Measurements from ENCODE around the gene DOCK9.

Gene DOCK9

DNA sequence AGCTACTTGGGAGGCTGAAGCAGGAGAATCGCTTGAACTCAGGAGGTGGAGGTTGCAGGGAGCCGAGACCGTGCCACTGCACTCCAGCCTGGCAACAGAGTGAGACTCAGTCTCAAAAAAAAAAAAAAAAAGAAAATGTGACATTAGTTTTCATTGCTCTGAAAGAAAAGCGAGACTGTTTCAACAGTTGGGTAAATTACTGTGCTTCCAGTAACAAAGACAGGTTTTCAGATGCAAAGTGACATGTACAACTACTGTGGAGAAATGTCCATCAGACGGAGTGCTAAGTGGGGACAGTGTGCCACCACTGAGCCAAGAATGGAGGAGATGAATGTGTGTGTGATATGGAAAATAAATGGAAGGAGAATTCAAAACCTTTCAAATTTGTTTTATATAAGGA is 201.2 kb downstream of the DOCK9 start:
- H3K27me3 ChIP-seq (ENCODE audit: control insufficient read depth in 1 of 2, insufficient read depth in 2 of 2, low read length in 2 of 2) = no peaks in the 10 kb centered on the region

DNA sequence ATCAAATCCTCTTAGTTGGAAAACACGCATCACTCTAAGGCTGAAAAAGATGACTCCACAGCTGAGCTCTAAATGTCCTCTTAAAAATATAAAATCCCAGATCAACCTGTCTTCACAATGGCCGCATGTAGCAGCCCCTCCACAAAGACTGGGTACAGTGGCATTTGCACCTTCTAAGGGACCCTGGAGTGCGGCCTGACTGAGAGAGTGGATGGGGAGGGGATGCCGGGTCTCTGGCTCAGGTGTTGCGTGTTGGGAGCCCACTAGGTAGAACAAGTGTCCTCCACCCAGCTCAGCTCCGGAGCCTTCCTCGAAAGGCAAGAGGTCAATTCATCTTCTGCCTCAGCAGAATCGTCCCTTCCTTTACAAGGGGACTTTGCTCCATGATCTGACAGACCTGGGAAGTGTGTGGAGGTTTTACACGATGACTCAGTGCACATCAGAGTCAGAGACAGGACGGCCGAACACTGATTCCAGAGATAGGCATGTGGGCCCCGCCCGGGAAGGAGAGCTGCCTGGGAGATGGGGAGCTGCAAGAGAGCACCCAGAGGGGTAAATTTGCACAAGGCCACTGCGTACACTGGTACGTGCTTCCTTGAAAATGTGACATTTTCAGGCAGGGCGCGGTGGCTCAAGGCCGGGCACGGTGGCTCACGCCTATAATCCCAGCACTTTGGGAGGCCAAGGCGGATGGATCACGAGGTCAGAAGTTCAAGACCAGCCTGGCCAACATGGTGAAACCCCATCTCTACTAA is 201.8 kb downstream of the DOCK9 start:
- Histone ChIP-seq H3K27ac (ENCODE audit: low read depth, low read length) (no peak overlapping the region), H3K27me3 (ENCODE audit: control insufficient read depth in 1 of 2, insufficient read depth in 2 of 2, low read length in 2 of 2) (no peaks in the 10 kb centered on the region), H3K4me3 (ENCODE audit: low read depth in 1 of 2, low read length in 2 of 2) (no peak overlapping the region), H3K36me3 (ENCODE audit: control insufficient read depth in 1 of 2, insufficient read depth in 2 of 2, low read length in 2 of 2) (no peaks in the 10 kb centered on the region), H3K9me3 (ENCODE audit: control insufficient read depth in 1 of 2, low read length in 2 of 2) (no peaks in the 10 kb centered on the region), H3K9ac (ENCODE audit: low read depth in 1 of 2, low read length in 2 of 2) (no peak overlapping the region), H3K4me1 (ENCODE audit: control insufficient read depth in 1 of 2, insufficient read depth in 2 of 2, low read length in 2 of 2) (peaks cover 7 to 16% of the 10 kb centered on the region in 2 donors)

More for the DNA sequence above, 201.2 kb downstream of the DOCK9 start:
- Histone ChIP-seq H3K4me3 (ENCODE audit: low read depth in 1 of 2, low read length in 2 of 2) (no peak overlapping the region), H3K9ac (ENCODE audit: low read depth in 1 of 2, low read length in 2 of 2) (no peak overlapping the region), H3K4me1 (ENCODE audit: control insufficient read depth in 1 of 2, insufficient read depth in 2 of 2, low read length in 2 of 2) (peaks cover 4 to 13% of the 10 kb centered on the region in 2 donors), H3K9me3 (ENCODE audit: control insufficient read depth in 1 of 2, low read length in 2 of 2) (no peaks in the 10 kb centered on the region), H3K36me3 (ENCODE audit: control insufficient read depth in 1 of 2, insufficient read depth in 2 of 2, low read length in 2 of 2) (no peaks in the 10 kb centered on the region), H3K27ac (ENCODE audit: low read depth, low read length) (no peak overlapping the region)

DNA sequence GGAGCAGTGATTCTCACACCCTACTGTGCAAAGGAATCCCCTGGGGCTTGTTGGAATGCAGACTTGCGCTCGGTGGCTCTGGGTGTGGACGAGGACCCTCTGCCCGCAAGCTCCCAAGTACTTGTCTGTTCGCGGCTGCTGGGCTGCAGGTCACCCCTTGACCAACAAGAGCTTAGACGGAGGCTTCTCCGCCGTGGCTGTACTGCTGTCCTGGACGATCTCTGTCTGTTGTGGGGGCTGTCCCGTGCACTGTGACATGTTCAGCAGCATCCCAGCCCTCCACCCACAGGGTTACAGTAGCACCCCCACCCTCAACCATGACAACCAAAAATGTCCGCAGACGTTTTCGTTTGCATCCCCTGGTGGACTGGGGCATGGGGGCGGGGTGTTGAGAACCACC is 202.5 kb downstream of the DOCK9 start:
- H3K4me1 ChIP-seq (ENCODE audit: control insufficient read depth in 1 of 2, insufficient read depth in 2 of 2, low read length in 2 of 2) = peaks cover 7 to 16% of the 10 kb centered on the region in 2 donors
- H3K27me3 ChIP-seq (ENCODE audit: control insufficient read depth in 1 of 2, insufficient read depth in 2 of 2, low read length in 2 of 2) = no peaks in the 10 kb centered on the region
- H3K36me3 ChIP-seq (ENCODE audit: control insufficient read depth in 1 of 2, insufficient read depth in 2 of 2, low read length in 2 of 2) = no peaks in the 10 kb centered on the region
- no peak overlapping the region for H3K4me3 ChIP-seq (ENCODE audit: low read depth in 1 of 2, low read length in 2 of 2)
- no peak overlapping the region for H3K27ac ChIP-seq (ENCODE audit: low read depth, low read length)
- no peak overlapping the region for H3K9ac ChIP-seq (ENCODE audit: low read depth in 1 of 2, low read length in 2 of 2)
- H3K9me3 ChIP-seq (ENCODE audit: control insufficient read depth in 1 of 2, low read length in 2 of 2) = no peaks in the 10 kb centered on the region

DNA sequence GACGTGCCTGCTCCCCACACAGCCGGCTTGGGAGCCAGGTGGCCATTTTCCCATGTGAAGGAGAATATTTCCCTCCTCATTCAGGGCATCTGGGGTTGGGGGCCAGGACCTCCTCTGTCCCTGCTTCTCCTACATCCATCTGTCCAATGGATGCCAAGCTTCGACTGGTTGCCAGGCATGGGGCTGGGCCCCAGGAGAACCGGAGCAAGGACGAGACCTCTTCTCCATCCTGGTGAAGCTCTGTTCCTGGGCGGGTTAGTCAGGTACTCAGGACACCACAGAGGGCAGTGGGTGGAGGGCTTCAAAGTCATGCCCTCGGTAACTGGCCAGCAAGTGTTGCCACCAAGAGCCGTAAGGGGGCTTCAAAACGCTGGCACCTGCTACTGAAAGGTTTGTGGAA is 203.1 kb downstream of the DOCK9 start:
- H3K9me3 ChIP-seq (ENCODE audit: control insufficient read depth in 1 of 2, low read length in 2 of 2) = no peaks in the 10 kb centered on the region
- peaks cover 7 to 16% of the 10 kb centered on the region in 2 donors for H3K4me1 ChIP-seq (ENCODE audit: control insufficient read depth in 1 of 2, insufficient read depth in 2 of 2, low read length in 2 of 2)
- no peak overlapping the region for H3K27ac ChIP-seq (ENCODE audit: low read depth, low read length)
- no peak overlapping the region for H3K9ac ChIP-seq (ENCODE audit: low read depth in 1 of 2, low read length in 2 of 2)
- no peaks in the 10 kb centered on the region for H3K27me3 ChIP-seq (ENCODE audit: control insufficient read depth in 1 of 2, insufficient read depth in 2 of 2, low read length in 2 of 2)
- no peaks in the 10 kb centered on the region for H3K36me3 ChIP-seq (ENCODE audit: control insufficient read depth in 1 of 2, insufficient read depth in 2 of 2, low read length in 2 of 2)
- no peak overlapping the region for H3K4me3 ChIP-seq (ENCODE audit: low read depth in 1 of 2, low read length in 2 of 2)

DNA sequence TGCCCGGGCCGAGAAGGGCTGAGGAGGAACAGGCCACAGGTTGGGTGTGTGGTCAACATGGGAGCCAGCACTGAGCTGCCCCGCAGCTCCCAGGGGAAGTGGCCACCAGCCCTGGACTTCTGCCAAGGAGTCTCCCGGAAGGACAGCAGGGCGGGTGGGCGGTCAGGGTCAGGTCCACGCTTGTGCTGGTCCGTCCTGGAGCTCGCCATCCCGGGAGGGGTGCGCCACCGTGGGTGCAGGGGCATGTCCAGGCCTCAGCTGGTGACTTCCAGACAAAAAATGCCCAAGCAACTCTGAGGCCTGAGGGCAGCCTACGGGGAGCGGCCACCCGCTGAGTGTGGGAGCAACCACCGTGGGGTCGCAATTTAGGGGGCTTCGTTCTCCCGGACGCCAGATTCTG is 203.9 kb downstream of the DOCK9 start:
- H3K27me3 ChIP-seq (ENCODE audit: control insufficient read depth in 1 of 2, insufficient read depth in 2 of 2, low read length in 2 of 2) = no peaks in the 10 kb centered on the region
- no peak overlapping the region for H3K4me3 ChIP-seq (ENCODE audit: low read depth in 1 of 2, low read length in 2 of 2)
- H3K4me1 ChIP-seq (ENCODE audit: control insufficient read depth in 1 of 2, insufficient read depth in 2 of 2, low read length in 2 of 2) = peaks cover 7 to 16% of the 10 kb centered on the region in 2 donors
- H3K36me3 ChIP-seq (ENCODE audit: control insufficient read depth in 1 of 2, insufficient read depth in 2 of 2, low read length in 2 of 2) = no peaks in the 10 kb centered on the region
- no peaks in the 10 kb centered on the region for H3K9me3 ChIP-seq (ENCODE audit: control insufficient read depth in 1 of 2, low read length in 2 of 2)
- no peak overlapping the region for H3K9ac ChIP-seq (ENCODE audit: low read depth in 1 of 2, low read length in 2 of 2)
- no peak overlapping the region for H3K27ac ChIP-seq (ENCODE audit: low read depth, low read length)

DNA sequence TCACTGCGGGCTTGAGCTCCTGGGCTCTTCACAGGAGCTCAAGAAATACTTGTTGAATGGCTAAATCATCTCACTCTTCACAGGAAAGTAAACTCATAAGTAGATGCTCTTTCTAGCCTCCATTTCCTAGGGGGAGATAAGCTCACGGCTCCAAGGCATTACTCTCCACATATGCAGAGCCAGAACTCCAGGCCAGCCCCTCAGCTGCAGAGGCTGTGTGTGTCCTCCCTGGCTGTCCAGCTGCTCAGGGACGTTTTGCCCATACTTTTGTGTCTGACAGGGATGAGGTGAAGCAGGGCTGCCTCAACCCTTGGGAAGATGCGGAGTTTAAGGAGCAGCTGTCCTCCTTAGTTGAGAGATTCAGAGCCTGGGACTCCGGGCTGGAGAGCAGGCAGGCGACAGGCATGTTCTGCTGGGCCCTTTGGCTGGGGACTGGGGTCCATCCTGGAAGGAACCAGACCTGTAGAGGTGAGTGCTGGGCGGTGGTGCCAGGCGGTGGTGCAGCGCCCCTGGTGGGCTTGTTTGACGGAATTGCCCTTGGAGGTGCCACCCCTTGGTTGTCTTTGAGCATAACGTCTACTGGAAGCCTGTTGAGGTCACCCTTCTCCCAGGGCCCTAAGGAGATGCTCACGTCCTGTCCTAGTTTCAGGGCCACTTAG is 204.9 kb downstream of the DOCK9 start:
- H3K9me3 ChIP-seq (ENCODE audit: control insufficient read depth in 1 of 2, low read length in 2 of 2) = no peaks in the 10 kb centered on the region
- H3K4me3 ChIP-seq (ENCODE audit: low read depth in 1 of 2, low read length in 2 of 2) = no peak overlapping the region
- no peak overlapping the region for H3K9ac ChIP-seq (ENCODE audit: low read depth in 1 of 2, low read length in 2 of 2)
- no peaks in the 10 kb centered on the region for H3K27me3 ChIP-seq (ENCODE audit: control insufficient read depth in 1 of 2, insufficient read depth in 2 of 2, low read length in 2 of 2)
- H3K36me3 ChIP-seq (ENCODE audit: control insufficient read depth in 1 of 2, insufficient read depth in 2 of 2, low read length in 2 of 2) = no peaks in the 10 kb centered on the region
- no peak overlapping the region for H3K27ac ChIP-seq (ENCODE audit: low read depth, low read length)
- peaks cover 7 to 16% of the 10 kb centered on the region in 2 donors for H3K4me1 ChIP-seq (ENCODE audit: control insufficient read depth in 1 of 2, insufficient read depth in 2 of 2, low read length in 2 of 2)

DNA sequence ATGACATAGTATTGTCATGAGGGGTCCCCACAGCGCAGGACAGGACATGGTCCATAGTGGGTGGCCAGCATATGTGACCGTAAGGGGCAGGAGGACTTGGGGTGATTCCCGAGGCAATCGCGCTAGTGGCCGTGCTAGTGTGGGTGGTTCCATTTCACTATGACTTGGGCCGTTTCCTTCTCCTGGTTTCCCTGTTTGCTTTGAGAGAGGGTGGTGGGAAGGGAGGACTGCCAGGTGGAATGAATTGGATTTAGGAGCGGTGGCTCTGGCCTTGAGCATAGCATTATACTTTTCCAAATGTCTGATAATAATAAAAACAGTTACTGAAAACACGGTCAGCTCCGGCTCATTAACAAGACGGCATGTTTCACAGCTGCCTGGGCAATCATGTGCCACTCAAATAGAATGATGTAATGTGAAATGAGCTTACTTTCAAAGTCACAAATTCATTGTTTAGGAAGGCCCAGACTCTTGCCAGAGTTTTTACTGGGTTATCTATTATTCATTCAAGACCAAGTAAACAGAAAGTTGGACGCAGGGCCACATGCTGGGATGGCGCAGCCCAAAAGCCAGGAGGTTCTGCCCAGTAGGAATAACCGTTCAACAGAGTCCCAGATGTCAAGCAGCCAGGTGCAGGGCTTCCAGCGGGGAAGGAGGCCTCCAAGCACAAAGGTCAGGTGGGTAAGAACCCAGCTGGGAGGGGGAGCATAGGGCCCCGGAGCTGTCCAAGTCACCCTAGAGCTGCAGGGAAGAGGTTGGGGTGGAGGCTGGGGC is 205.8 kb downstream of the DOCK9 start:
- Histone ChIP-seq H3K9ac (ENCODE audit: low read depth in 1 of 2, low read length in 2 of 2) (no peak overlapping the region), H3K27me3 (ENCODE audit: control insufficient read depth in 1 of 2, insufficient read depth in 2 of 2, low read length in 2 of 2) (no peaks in the 10 kb centered on the region), H3K9me3 (ENCODE audit: control insufficient read depth in 1 of 2, low read length in 2 of 2) (no peaks in the 10 kb centered on the region), H3K36me3 (ENCODE audit: control insufficient read depth in 1 of 2, insufficient read depth in 2 of 2, low read length in 2 of 2) (no peaks in the 10 kb centered on the region), H3K4me1 (ENCODE audit: control insufficient read depth in 1 of 2, insufficient read depth in 2 of 2, low read length in 2 of 2) (peaks cover 7 to 16% of the 10 kb centered on the region in 2 donors), H3K4me3 (ENCODE audit: low read depth in 1 of 2, low read length in 2 of 2) (no peak overlapping the region), H3K27ac (ENCODE audit: low read depth, low read length) (no peak overlapping the region)

DNA sequence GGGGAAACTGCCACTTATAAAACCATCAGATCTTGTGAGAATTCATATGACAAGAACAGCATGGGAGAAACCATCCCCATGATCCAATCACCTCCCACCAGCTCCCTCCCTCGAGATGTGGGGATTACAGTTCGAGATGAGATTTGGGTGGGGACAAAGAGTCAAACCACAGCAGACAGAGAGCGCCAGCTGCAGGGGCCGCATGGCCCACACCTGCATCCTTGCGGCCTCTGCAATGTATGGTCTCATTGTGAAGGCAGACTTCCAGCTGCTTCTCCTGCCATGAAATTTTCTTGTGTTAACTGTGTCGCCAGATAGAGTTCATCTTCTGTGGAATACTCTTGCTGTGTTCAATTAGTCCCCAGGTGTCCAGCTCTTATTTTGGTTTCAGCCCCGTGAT is 208.1 kb downstream of the DOCK9 start:
- Histone ChIP-seq H3K4me3 (ENCODE audit: low read depth in 1 of 2, low read length in 2 of 2) (no peak overlapping the region), H3K27me3 (ENCODE audit: control insufficient read depth in 1 of 2, insufficient read depth in 2 of 2, low read length in 2 of 2) (peaks cover 0 to 2% of the 10 kb centered on the region in 2 donors), H3K9ac (ENCODE audit: low read depth in 1 of 2, low read length in 2 of 2) (no peak overlapping the region), H3K36me3 (ENCODE audit: control insufficient read depth in 1 of 2, insufficient read depth in 2 of 2, low read length in 2 of 2) (no peaks in the 10 kb centered on the region), H3K9me3 (ENCODE audit: control insufficient read depth in 1 of 2, low read length in 2 of 2) (no peaks in the 10 kb centered on the region), H3K27ac (ENCODE audit: low read depth, low read length) (no peak overlapping the region), H3K4me1 (ENCODE audit: control insufficient read depth in 1 of 2, insufficient read depth in 2 of 2, low read length in 2 of 2) (peaks cover 13% of the 10 kb centered on the region in 2 donors)

DNA sequence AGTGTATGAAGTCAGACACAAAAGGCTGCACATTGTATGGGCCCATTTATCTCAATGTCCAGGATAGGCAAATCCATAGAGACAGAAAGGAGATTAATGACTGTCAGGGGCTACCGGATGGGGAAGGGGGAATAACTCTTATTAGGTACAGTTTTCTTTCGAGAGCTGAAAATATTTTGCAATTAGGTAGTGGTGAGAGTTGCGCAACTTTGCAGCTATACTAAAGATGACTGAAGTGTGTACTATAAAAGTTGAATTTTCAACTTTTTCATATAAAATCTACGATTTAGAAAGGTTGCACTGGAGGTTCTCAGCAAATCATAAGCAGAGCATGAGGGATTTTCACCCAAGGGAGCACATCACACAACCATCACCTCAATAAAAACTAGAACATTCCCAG is 209.3 kb downstream of the DOCK9 start:
- no peak overlapping the region for H3K9ac ChIP-seq (ENCODE audit: low read depth in 1 of 2, low read length in 2 of 2)
- H3K9me3 ChIP-seq (ENCODE audit: control insufficient read depth in 1 of 2, low read length in 2 of 2) = no peaks in the 10 kb centered on the region
- H3K27ac ChIP-seq (ENCODE audit: low read depth, low read length) = no peak overlapping the region
- H3K4me1 ChIP-seq (ENCODE audit: control insufficient read depth in 1 of 2, insufficient read depth in 2 of 2, low read length in 2 of 2) = peaks cover 13% of the 10 kb centered on the region in 2 donors
- no peaks in the 10 kb centered on the region for H3K36me3 ChIP-seq (ENCODE audit: control insufficient read depth in 1 of 2, insufficient read depth in 2 of 2, low read length in 2 of 2)
- H3K27me3 ChIP-seq (ENCODE audit: control insufficient read depth in 1 of 2, insufficient read depth in 2 of 2, low read length in 2 of 2) = peaks cover 0 to 2% of the 10 kb centered on the region in 2 donors
- no peak overlapping the region for H3K4me3 ChIP-seq (ENCODE audit: low read depth in 1 of 2, low read length in 2 of 2)

DNA sequence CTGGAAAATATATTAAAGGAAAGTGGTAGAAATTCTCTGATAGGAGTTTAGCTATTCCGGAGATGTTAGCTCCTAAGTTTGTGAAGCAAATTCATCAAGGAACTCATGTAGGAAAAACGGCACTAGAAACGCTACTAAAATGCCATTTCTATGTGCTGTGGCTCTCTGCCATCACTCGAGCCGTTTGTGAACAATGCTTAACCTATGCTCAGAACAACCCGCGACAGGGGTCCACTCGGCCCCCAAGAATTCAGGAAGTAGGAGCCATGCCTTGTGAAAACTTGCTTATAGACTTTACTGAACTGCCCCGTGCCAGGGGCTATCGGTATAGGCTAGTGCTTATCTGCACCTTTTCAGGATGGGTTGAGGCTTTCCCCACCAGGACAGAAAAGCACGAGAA is 211.2 kb downstream of the DOCK9 start:
- peak overlapping the region in 1 of 2 donors; percentile 16 for H3K4me3 ChIP-seq (ENCODE audit: low read depth in 1 of 2, low read length in 2 of 2)
- H3K4me1 ChIP-seq (ENCODE audit: control insufficient read depth in 1 of 2, insufficient read depth in 2 of 2, low read length in 2 of 2) = peaks cover 9 to 20% of the 10 kb centered on the region in 2 donors
- H3K27ac ChIP-seq (ENCODE audit: low read depth, low read length) = no peak overlapping the region

More for the DNA sequence above, 211.2 kb downstream of the DOCK9 start:
- H3K9ac ChIP-seq (ENCODE audit: low read depth in 1 of 2, low read length in 2 of 2) = no peak overlapping the region
- no peaks in the 10 kb centered on the region for H3K36me3 ChIP-seq (ENCODE audit: control insufficient read depth in 1 of 2, insufficient read depth in 2 of 2, low read length in 2 of 2)
- no peaks in the 10 kb centered on the region for H3K9me3 ChIP-seq (ENCODE audit: control insufficient read depth in 1 of 2, low read length in 2 of 2)
- peaks cover 0 to 2% of the 10 kb centered on the region in 2 donors for H3K27me3 ChIP-seq (ENCODE audit: control insufficient read depth in 1 of 2, insufficient read depth in 2 of 2, low read length in 2 of 2)

All from duodenal mucosa (tissue), 2 donors.